OCI-LY1 (cell line): Measurements from ENCODE around the gene SPATA17.

ENCODE experiments used
- H2AFZ ChIP-seq: fragments of 200-600 bp; sonication (generic), shearing (Covaris generic); 2 replicates; pipeline ENCODE4 v1.6.0; 2014; ENCODE audit warnings: antibody characterized with exemption, mild to moderate bottlenecking, low read length
- H3F3A ChIP-seq: fragments of 200-600 bp; sonication (generic), shearing (Covaris generic); 2 replicates; pipeline ENCODE4 v1.6.0; 2014; ENCODE audit warnings: mild to moderate bottlenecking, antibody characterized with exemption, low read length, moderate library complexity; ENCODE audit not compliant: insufficient read depth
- H3K27ac ChIP-seq: fragments of 200-600 bp; sonication (generic); 2 replicates; pipeline ENCODE4 v1.5.1; 2014; ENCODE audit warnings: low read length, mixed run types, mild to moderate bottlenecking, low read depth; ENCODE audit not compliant: poor library complexity, severe bottlenecking
- H3K27me3 ChIP-seq: fragments of 200-600 bp; sonication (generic); 2 replicates; pipeline ENCODE4 v1.6.0; 2014; ENCODE audit warnings: antibody characterized with exemption, mild to moderate bottlenecking, low read length, moderate library complexity; ENCODE audit not compliant: insufficient read depth
- H3K36me3 ChIP-seq: fragments of 200-600 bp; sonication (generic); 2 replicates; pipeline ENCODE4 v1.6.1; 2014; ENCODE audit warnings: mild to moderate bottlenecking, antibody characterized with exemption, low read length, moderate library complexity, mixed read lengths; ENCODE audit not compliant: insufficient read depth
- H3K4me1 ChIP-seq: fragments of 200-600 bp; sonication (generic); 2 replicates; pipeline ENCODE4 v1.5.1; 2014; ENCODE audit warnings: mild to moderate bottlenecking, low read length, moderate library complexity; ENCODE audit not compliant: insufficient read depth, severe bottlenecking
- H3K4me2 ChIP-seq: fragments of 200-600 bp; sonication (generic), shearing (Covaris generic); 2 replicates; pipeline ENCODE4 v1.6.1; 2014; ENCODE audit warnings: low read length
- H3K4me3 ChIP-seq: fragments of 200-600 bp; sonication (generic); 2 replicates; pipeline ENCODE4 v1.5.1; 2014; ENCODE audit warnings: low read length, low read depth, mild to moderate bottlenecking, mixed read lengths; ENCODE audit not compliant: poor library complexity, severe bottlenecking
- H3K79me2 ChIP-seq: fragments of 200-600 bp; shearing (Covaris generic); 2 replicates; pipeline ENCODE4 v1.6.1; 2016; ENCODE audit warnings: mixed run types, low read length, mixed read lengths; ENCODE audit not compliant: insufficient read depth
- H3K9ac ChIP-seq: fragments of 200-600 bp; sonication (generic), shearing (Covaris generic); 2 replicates; pipeline ENCODE4 v1.6.1; 2014; ENCODE audit warnings: mild to moderate bottlenecking, low read length, mixed read lengths
- H3K9me2 ChIP-seq: fragments of 200-600 bp; sonication (generic), shearing (Covaris generic); 2 replicates; pipeline ENCODE4 v1.6.1; 2014; ENCODE audit warnings: low read depth, mild to moderate bottlenecking, low read length, mixed read lengths
- H3K9me3 ChIP-seq: fragments of 200-600 bp; shearing (Covaris generic); 2 replicates; pipeline ENCODE4 v1.6.1; 2014; ENCODE audit warnings: low read length, mixed read lengths
- H4K20me1 ChIP-seq: fragments of 200-600 bp; sonication (generic), shearing (Covaris generic); 2 replicates; pipeline ENCODE4 v1.6.0; 2016; ENCODE audit warnings: mild to moderate bottlenecking, low read length; ENCODE audit not compliant: insufficient read depth
- CTCF ChIP-seq: fragments of 200-600 bp; sonication (generic), shearing (Covaris generic); IDR thresholded peaks from 2 replicates; pipeline ENCODE4 v1.5.1; 2017; ENCODE audit warnings: mild to moderate bottlenecking, antibody characterized with exemption, low read length, moderate library complexity, mixed read lengths
- EZH2 ChIP-seq: fragments of 200-600 bp; sonication (generic), shearing (Covaris generic); IDR thresholded peaks from 2 replicates; pipeline ENCODE4 v1.8.0; 2017; ENCODE audit warnings: borderline replicate concordance, mixed run types, mild to moderate bottlenecking, antibody characterized with exemption, low read length, moderate library complexity, mixed read lengths

SPATA17 gene

GRCh38 chr1:217769768-217770167 lies 138.6 kb downstream of the SPATA17 start:
- no peaks in the 10 kb centered on the region for H3F3A ChIP-seq
- TF ChIP-seq CTCF = no peak
- no peak for TF ChIP-seq EZH2

GRCh38 chr1:217770918-217771317 lies 139.8 kb downstream of the SPATA17 start:
- TF ChIP-seq CTCF = no peak
- TF ChIP-seq EZH2 = no peak
- Histone ChIP-seq H3K27me3 (no peaks in the 10 kb centered on the region), H4K20me1 (no peaks in the 10 kb centered on the region), H2AFZ (no peak overlapping the region), H3K9ac (no peak overlapping the region), H3K36me3 (no peaks in the 10 kb centered on the region), H3K79me2 (no peaks in the 10 kb centered on the region), H3K9me3 (no peaks in the 10 kb centered on the region), H3K4me2 (no peak overlapping the region), H3K27ac (no peak overlapping the region), H3K4me3 (no peak overlapping the region), H3K4me1 (no peaks in the 10 kb centered on the region), H3F3A (no peaks in the 10 kb centered on the region), H3K9me2 (no peaks in the 10 kb centered on the region)

More at GRCh38 chr1:217769768-217770167, 138.6 kb downstream of the SPATA17 start:
- no peak overlapping the region for H3K4me3 ChIP-seq
- no peak overlapping the region for H2AFZ ChIP-seq
- H3K9ac ChIP-seq = no peak overlapping the region
- H3K9me3 ChIP-seq = no peaks in the 10 kb centered on the region
- no peak overlapping the region for H3K27ac ChIP-seq
- no peak overlapping the region for H3K4me2 ChIP-seq
- no peaks in the 10 kb centered on the region for H4K20me1 ChIP-seq
- H3K9me2 ChIP-seq = no peaks in the 10 kb centered on the region
- H3K79me2 ChIP-seq = no peaks in the 10 kb centered on the region
- no peaks in the 10 kb centered on the region for H3K36me3 ChIP-seq
- H3K27me3 ChIP-seq = no peaks in the 10 kb centered on the region
- no peaks in the 10 kb centered on the region for H3K4me1 ChIP-seq

GRCh38 chr1:217776693-217777092 lies 145.5 kb downstream of the SPATA17 start:
- TF ChIP-seq CTCF = no peak
- no peak for TF ChIP-seq EZH2
- Histone ChIP-seq H3K9me3 (no peaks in the 10 kb centered on the region), H3K4me1 (no peaks in the 10 kb centered on the region), H3K79me2 (no peaks in the 10 kb centered on the region), H3K9me2 (no peaks in the 10 kb centered on the region), H4K20me1 (no peaks in the 10 kb centered on the region), H3F3A (no peaks in the 10 kb centered on the region), H3K4me2 (no peak overlapping the region), H3K27me3 (no peaks in the 10 kb centered on the region), H3K27ac (no peak overlapping the region), H3K4me3 (no peak overlapping the region), H3K9ac (no peak overlapping the region), H2AFZ (no peak overlapping the region), H3K36me3 (no peaks in the 10 kb centered on the region)
